ENCODE data around the gene HOTAIR.

Gene HOTAIR

DNA sequence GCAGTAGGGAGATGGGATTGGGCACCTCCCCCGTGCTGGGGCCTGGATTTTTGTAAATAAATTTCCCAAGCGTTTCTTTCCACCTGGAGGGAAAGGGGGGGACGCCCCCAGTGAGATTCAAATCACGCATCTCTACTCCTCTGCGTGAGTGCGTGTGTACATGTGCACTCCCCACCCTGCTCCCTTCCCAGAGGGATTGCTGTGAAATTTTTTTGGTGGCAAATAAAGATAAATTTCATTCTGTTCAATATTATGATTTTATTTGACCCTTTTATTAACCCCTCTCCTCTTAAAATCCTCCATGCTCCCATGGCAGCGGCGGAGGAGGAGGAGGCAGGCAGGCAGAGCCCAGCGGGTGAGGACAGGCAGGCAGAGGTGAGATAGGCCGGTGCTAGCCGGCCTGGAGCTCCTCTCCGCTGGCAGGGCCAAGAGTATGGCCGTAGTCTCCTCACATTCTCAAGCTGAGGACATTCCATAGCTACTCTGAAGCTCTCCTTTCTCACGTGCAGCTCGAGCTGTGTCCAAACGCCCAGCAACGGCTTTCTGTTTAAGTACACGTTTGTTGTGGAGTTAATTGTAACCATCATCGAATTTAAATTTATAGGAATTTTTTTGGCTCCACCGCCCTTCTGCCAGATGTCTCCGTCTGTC lies 1.5 kb upstream of the HOTAIR start:
- TF ChIP-seq, protein P1, sequence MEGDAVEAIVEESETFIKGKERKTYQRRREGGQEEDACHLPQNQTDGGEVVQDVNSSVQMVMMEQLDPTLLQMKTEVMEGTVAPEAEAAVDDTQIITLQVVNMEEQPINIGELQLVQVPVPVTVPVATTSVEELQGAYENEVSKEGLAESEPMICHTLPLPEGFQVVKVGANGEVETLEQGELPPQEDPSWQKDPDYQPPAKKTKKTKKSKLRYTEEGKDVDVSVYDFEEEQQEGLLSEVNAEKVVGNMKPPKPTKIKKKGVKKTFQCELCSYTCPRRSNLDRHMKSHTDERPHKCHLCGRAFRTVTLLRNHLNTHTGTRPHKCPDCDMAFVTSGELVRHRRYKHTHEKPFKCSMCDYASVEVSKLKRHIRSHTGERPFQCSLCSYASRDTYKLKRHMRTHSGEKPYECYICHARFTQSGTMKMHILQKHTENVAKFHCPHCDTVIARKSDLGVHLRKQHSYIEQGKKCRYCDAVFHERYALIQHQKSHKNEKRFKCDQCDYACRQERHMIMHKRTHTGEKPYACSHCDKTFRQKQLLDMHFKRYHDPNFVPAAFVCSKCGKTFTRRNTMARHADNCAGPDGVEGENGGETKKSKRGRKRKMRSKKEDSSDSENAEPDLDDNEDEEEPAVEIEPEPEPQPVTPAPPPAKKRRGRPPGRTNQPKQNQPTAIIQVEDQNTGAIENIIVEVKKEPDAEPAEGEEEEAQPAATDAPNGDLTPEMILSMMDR (conservative IDR thresholded peaks at IDR 0.05; ENCODE audit: control insufficient read depth, insufficient read depth, low read depth, low read length), result no peak
- DNase-seq (ENCODE audit: low read depth), result no peak
- no peak overlapping the region for H3K4me3 ChIP-seq (ENCODE audit: control insufficient read depth, low read depth, low read length)

DNA sequence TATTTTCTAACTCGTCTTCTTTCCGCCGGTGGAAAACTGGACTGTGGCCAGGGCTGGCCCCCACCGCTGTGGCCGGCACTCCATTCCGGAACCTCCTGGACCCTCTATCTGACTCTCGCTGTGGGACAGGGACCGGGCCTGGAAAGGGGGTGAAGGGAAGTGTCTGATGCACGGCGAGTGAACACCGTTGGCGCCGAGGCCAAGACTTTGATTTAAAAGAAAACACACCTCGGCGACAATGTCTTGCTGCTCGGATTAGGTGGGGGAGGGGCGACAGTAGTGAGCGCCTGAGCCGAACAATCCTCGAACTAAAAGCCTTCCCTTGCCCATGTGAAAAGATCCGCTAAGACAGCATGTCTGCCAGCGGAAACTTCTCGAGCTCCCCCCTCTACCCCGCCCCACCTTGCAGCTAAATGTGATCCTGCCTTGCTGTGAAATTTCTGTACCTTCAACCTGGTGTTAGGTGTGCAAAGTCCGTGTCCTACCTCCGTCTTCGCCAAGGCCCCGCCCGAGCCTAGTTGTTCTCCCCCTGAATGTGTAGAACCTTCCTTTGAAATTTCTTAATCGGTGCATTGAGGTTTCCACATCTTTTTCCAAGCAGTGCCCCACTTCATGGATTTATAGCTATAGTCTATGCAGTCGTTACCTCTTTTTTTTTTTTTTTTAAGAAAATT lies 862 bp upstream of the HOTAIR start:
- peak overlapping the region; percentile 54 for H3K4me3 ChIP-seq (ENCODE audit: control insufficient read depth, low read depth, low read length)

DNA sequence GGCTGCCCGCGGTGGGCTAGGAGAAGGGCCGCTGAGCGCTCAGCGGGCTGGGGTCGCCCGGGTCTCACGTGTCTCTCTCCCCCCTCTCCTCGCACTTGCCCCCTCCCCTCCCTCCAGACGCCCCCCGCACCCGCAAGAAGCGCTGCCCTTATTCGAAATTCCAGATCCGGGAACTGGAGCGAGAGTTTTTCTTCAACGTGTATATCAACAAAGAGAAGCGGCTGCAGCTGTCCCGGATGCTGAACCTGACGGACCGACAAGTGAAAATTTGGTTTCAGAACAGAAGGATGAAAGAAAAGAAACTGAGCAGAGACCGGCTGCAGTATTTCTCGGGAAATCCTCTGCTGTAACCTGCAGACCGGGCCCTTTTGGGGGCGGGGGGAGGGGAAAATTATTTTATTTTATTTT lies 314 bp upstream of the HOTAIR start:
- no peak for DNase-seq (ENCODE audit: low read depth)
- peak overlapping the region; percentile 54 for H3K4me3 ChIP-seq (ENCODE audit: control insufficient read depth, low read depth, low read length)
- TF ChIP-seq, protein P1 (conservative IDR thresholded peaks at IDR 0.05; ENCODE audit: control insufficient read depth, insufficient read depth, low read depth, low read length), result no peak

More for the DNA sequence above, 862 bp upstream of the HOTAIR start:
- no peak for DNase-seq (ENCODE audit: low read depth)
- TF ChIP-seq, protein P1 (conservative IDR thresholded peaks at IDR 0.05; ENCODE audit: control insufficient read depth, insufficient read depth, low read depth, low read length), result no peak

DNA sequence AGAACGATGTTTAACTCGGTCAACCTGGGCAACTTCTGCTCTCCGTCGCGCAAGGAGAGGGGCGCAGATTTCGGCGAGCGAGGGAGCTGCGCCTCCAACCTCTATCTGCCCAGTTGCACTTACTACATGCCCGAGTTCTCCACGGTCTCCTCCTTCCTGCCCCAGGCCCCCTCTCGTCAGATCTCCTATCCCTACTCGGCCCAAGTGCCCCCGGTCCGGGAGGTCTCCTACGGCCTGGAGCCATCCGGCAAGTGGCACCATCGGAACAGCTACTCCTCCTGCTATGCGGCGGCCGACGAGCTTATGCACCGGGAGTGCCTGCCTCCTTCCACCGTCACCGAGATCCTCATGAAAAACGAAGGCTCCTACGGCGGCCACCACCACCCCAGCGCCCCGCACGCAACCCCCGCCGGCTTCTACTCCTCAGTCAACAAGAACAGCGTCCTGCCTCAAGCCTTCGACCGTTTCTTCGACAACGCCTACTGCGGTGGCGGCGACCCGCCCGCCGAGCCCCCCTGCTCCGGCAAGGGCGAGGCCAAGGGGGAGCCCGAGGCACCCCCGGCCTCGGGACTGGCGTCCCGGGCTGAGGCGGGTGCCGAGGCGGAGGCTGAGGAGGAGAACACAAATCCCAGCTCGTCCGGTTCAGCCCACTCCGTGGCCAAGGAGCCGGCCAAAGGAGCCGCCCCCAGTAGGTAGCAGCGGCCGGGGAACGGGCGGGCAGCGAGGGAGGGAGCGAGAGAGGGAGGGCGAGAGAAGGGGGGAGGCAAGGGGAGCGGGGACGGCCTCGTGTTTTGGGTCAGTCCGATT lies 1.3 kb downstream of the HOTAIR start:
- peak overlapping the region; percentile 54 for H3K4me3 ChIP-seq (ENCODE audit: control insufficient read depth, low read depth, low read length)
- DNase-seq (ENCODE audit: low read depth), result no peak
- TF ChIP-seq, protein P1 (conservative IDR thresholded peaks at IDR 0.05; ENCODE audit: control insufficient read depth, insufficient read depth, low read depth, low read length), result no peak

DNA sequence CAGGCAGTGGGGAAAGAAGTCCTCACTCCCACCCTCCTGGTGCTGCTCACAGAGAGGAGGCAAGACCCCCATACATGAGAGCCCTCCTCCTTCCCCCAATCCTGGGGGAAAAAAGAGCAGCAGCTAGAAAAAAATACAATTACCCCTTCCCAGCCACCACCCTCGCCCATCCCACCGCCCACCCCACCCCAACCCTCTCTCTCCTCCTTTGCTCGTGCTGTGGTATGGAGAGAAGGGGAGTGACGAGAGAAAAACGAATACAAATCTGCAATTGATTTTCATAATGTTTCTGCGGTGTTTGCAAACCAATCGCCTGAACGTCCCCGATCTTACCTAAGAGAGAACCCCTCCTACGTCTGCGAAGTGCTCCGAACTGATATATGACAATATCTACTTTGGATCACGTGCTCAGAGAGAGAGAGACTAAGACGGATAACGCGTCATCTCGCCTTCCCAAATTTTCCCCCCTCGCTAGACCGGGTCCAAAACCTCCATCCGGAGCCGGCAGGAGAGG lies 2.0 kb downstream of the HOTAIR start, which contains the start of gene HOXC11:
HOXC11 (plus strand) TSS at position 405 of the 514 bp plus-strand sequence. CDS start 116 bp downstream, outside the sequence.
- no peak for DNase-seq (ENCODE audit: low read depth)
- peak within 1 kb of the TSS; percentile 54 for H3K4me3 ChIP-seq (ENCODE audit: control insufficient read depth, low read depth, low read length)

More for the DNA sequence above, 2.0 kb downstream of the HOTAIR start, which contains the start of gene HOXC11:
- TF ChIP-seq, protein P1 (conservative IDR thresholded peaks at IDR 0.05; ENCODE audit: control insufficient read depth, insufficient read depth, low read depth, low read length), result no peak
